Embryonic facial prominence (tissue), 1 donor: ENCODE data around the gene BROX.

Experiments used
- DNase-seq: peaks from one replicate; pipeline ENCODE4 v3.0.0-alpha.2; 2016; ENCODE audit errors: extremely low spot score

Gene BROX

GRCh38 chr1:222777463-222777862 is 65.1 kb downstream of the BROX start:
- DNase-seq: no peak

GRCh38 chr1:222777977-222778376 is 65.6 kb downstream of the BROX start:
- no peak for DNase-seq

- no peak for DNase-seq
These were observed 68.9 kb downstream of the BROX start for GRCh38 chr1:222781251-222781650.

GRCh38 chr1:222783051-222783450 is 70.7 kb downstream of the BROX start:
- no peak for DNase-seq

- no peak for DNase-seq
These were observed 72.0 kb downstream of the BROX start for GRCh38 chr1:222784371-222784770.
